ENCODE measurements around the gene MT1X. TPM values are rescaled to one million over a fixed set of nuclear protein-coding genes. Genes with fewer than 3 reads are reported as not detected.

The MT1X gene
- 63.8 and 67.5 TPM in 2 replicates for total RNA-seq
- long read RNA-seq, transcript MT1X-201 (3 exons, 450 nt) = major isoform, 10 of 11 reads
- long read RNA-seq, partial matches to known transcripts = 0 of 11 reads
- long read RNA-seq, other reads (novel, unspliced or antisense) = 0 of 11 reads

DNA sequence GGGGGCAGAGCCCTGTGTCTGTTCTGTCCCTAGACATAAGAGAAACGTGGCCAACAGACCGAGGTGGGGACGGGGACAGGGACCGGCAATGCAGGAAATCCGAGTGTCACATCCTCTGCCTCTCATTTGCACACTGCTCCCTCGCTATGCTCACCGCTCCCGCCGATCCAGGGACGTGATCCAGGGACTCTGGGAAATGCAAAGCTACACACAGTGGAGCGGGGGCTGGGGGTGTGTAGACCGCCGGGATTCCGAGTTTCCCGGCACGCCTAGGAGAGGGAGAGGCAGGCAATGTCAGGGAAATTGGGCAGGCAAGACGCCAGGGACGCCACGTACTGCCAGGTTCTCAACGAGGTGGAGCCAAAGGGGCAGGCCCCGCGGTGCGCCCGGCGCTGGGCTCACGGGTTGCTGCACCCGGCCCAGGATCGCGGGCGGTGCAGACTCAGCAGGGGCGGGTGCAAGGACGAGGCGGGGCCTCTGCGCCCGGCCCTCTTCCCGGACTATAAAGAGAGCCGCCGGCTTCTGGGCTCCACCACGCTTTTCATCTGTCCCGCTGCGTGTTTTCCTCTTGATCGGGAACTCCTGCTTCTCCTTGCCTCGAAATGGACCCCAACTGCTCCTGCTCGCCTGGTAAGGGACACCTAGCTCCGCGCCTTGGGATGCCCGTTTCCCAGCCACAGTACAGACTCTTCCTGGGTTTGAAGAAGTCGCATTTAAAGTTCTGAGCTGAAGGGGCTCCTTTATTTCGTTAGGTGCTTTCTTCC lies at the start of gene MT1X:
TSS of gene MT1X (plus strand) at position 532 of the 764 bp plus-strand sequence. CDS start at position 603, 71 bp downstream.
- peak; percentile 90 for DNase-seq (ENCODE audit: extremely low spot score, unreplicated experiment)
- Mint-ChIP-seq H3K4me1 (ENCODE audit: unreplicated experiment) (peaks cover 28% of the 10 kb centered on the region), H3K27me3 (ENCODE audit: unreplicated experiment) (no peaks in the 10 kb centered on the region), H3K27ac (ENCODE audit: unreplicated experiment) (peak within 1 kb of the TSS; percentile 82), H3K9me3 (ENCODE audit: unreplicated experiment) (peaks cover 5% of the 10 kb centered on the region), H3K36me3 (ENCODE audit: unreplicated experiment) (peaks cover 5% of the 10 kb centered on the region), H3K4me3 (ENCODE audit: unreplicated experiment) (peak within 1 kb of the TSS; percentile 88)
- TF ChIP-seq, protein P1, sequence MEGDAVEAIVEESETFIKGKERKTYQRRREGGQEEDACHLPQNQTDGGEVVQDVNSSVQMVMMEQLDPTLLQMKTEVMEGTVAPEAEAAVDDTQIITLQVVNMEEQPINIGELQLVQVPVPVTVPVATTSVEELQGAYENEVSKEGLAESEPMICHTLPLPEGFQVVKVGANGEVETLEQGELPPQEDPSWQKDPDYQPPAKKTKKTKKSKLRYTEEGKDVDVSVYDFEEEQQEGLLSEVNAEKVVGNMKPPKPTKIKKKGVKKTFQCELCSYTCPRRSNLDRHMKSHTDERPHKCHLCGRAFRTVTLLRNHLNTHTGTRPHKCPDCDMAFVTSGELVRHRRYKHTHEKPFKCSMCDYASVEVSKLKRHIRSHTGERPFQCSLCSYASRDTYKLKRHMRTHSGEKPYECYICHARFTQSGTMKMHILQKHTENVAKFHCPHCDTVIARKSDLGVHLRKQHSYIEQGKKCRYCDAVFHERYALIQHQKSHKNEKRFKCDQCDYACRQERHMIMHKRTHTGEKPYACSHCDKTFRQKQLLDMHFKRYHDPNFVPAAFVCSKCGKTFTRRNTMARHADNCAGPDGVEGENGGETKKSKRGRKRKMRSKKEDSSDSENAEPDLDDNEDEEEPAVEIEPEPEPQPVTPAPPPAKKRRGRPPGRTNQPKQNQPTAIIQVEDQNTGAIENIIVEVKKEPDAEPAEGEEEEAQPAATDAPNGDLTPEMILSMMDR (IDR thresholded peaks at IDR 0.05) = no peak

DNA sequence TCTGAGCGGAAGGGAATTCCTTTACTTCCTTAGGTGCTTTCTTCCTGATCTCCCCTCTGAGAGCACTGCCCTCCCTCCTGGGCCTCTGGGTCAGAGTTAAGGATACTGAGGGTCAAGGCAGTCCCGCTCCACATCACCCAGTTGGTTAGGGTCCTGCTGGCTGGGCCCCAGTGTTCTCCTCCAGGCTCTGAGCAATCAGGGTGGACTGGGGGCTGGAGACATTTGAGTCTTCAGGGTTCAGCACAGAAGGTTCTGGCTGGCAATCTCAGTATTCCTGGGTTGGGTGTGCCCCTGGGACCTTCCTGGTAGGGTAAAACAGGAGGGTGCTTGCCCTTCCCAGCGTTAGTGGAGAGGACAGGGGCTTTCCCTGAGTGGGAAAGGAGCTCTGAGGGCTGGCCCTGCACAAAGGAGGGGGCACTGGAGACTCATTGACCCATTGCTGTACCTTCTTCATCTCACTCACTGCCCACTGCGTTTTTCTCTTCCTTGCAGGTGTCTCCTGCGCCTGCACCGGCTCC lies 49.4 kb upstream of the MT1X start:
- H3K27me3 Mint-ChIP-seq (ENCODE audit: unreplicated experiment) = peaks cover 42% of the 10 kb centered on the region

GRCh38 chr16:56633535-56633934 lies 48.7 kb upstream of the MT1X start:
- TF ChIP-seq, protein P1 (IDR thresholded peaks at IDR 0.05) = no peak
- Mint-ChIP-seq H3K9me3 (ENCODE audit: unreplicated experiment) (no peaks in the 10 kb centered on the region), H3K4me1 (ENCODE audit: unreplicated experiment) (peaks cover 34% of the 10 kb centered on the region), H3K27ac (ENCODE audit: unreplicated experiment) (no peak overlapping the region), H3K4me3 (ENCODE audit: unreplicated experiment) (no peak overlapping the region), H3K36me3 (ENCODE audit: unreplicated experiment) (peaks cover 3% of the 10 kb centered on the region), H3K27me3 (ENCODE audit: unreplicated experiment) (peaks cover 44% of the 10 kb centered on the region)
- no peak for DNase-seq (ENCODE audit: extremely low spot score, unreplicated experiment)

More for the DNA sequence above, 49.4 kb upstream of the MT1X start:
- peaks cover 31% of the 10 kb centered on the region for H3K4me1 Mint-ChIP-seq (ENCODE audit: unreplicated experiment)
- no peak for DNase-seq (ENCODE audit: extremely low spot score, unreplicated experiment)
- TF ChIP-seq, protein P1 (IDR thresholded peaks at IDR 0.05) = no peak
- H3K36me3 Mint-ChIP-seq (ENCODE audit: unreplicated experiment) = peaks cover 3% of the 10 kb centered on the region
- no peak overlapping the region for H3K27ac Mint-ChIP-seq (ENCODE audit: unreplicated experiment)
- peak overlapping the region; percentile 79 for H3K4me3 Mint-ChIP-seq (ENCODE audit: unreplicated experiment)
- H3K9me3 Mint-ChIP-seq (ENCODE audit: unreplicated experiment) = no peaks in the 10 kb centered on the region

GRCh38 chr16:56634715-56635440 lies 47.4 kb upstream of the MT1X start:
- DNase-seq (ENCODE audit: extremely low spot score, unreplicated experiment) = no peak
- peaks cover 33% of the 10 kb centered on the region for H3K4me1 Mint-ChIP-seq (ENCODE audit: unreplicated experiment)
- H3K27ac Mint-ChIP-seq (ENCODE audit: unreplicated experiment) = no peak overlapping the region
- H3K27me3 Mint-ChIP-seq (ENCODE audit: unreplicated experiment) = peaks cover 45% of the 10 kb centered on the region
- TF ChIP-seq, protein P1 (IDR thresholded peaks at IDR 0.05) = no peak
- peak overlapping the region; percentile 72 for H3K4me3 Mint-ChIP-seq (ENCODE audit: unreplicated experiment)
- no peaks in the 10 kb centered on the region for H3K9me3 Mint-ChIP-seq (ENCODE audit: unreplicated experiment)
- peaks cover 3% of the 10 kb centered on the region for H3K36me3 Mint-ChIP-seq (ENCODE audit: unreplicated experiment)

Measured in osteocyte (in vitro differentiated cells).